Bronchial epithelial cell (primary cell): Measurements from ENCODE around the gene RCE1. TPM values are rescaled to one million over a fixed set of nuclear protein-coding genes. Genes with fewer than 3 reads are reported as not detected.

ENCODE experiments used
- DNase-seq: peaks from one replicate; pipeline ENCODE4 v3.0.0-alpha.2; 2010; ENCODE audit warnings: low read depth
- FAIRE-seq: peaks from 2 replicates; lab custom pipeline; 2011; peaks lifted over from hg19 to GRCh38; lab: Jason Lieb, UNC
- H3K27me3 ChIP-seq: 2 replicates; pipeline ENCODE4 v1.5.1; 2011; ENCODE audit warnings: low read length; ENCODE audit not compliant: control insufficient read depth, insufficient read depth
- H3K36me3 ChIP-seq: 2 replicates; pipeline ENCODE4 v1.5.1; 2011; ENCODE audit warnings: low read length; ENCODE audit not compliant: control insufficient read depth, insufficient read depth
- H3K4me3 ChIP-seq: 2 replicates; pipeline ENCODE4 v1.5.1; 2011; ENCODE audit warnings: mild to moderate bottlenecking, low read depth, low read length, control low read depth
- CTCF ChIP-seq: IDR thresholded peaks from 2 replicates; pipeline ENCODE4 v1.5.1; 2011; ENCODE audit warnings: mild to moderate bottlenecking, moderate library complexity, low read length, control low read depth, inconsistent platforms; ENCODE audit not compliant: insufficient read depth, severe bottlenecking
- total RNA-seq: library from RNA; depleted of rRNA; stranded (reverse); fragments of >200 nt; gene quantifications from 2 replicates; pipeline ENCODE4 v1.2.1, GENCODE V29; 2014

The RCE1 gene
- total RNA-seq, 1 donor from 2014 or later = 17.4 TPM

- Histone ChIP-seq H3K27me3 (no peaks in the 10 kb centered on the region), H3K36me3 (peaks cover 14% of the 10 kb centered on the region), H3K4me3 (peak overlapping the region; percentile 66)
- no peak for FAIRE-seq
- DNase-seq = no peak
- TF ChIP-seq CTCF = no peak
Measured at GRCh38 chr11:66857927-66858185, 14.6 kb downstream of the RCE1 start.

- FAIRE-seq (no peak), DNase-seq (no peak)
- Histone ChIP-seq H3K27me3 (no peaks in the 10 kb centered on the region), H3K4me3 (no peak overlapping the region), H3K36me3 (peaks cover 14% of the 10 kb centered on the region)
- TF ChIP-seq CTCF = no peak
Measured at GRCh38 chr11:66858186-66858938, 15.1 kb downstream of the RCE1 start.

GRCh38 chr11:66858939-66859685 is 15.9 kb downstream of the RCE1 start:
- H3K4me3 ChIP-seq = no peak overlapping the region
- FAIRE-seq = no peak
- no peaks in the 10 kb centered on the region for H3K27me3 ChIP-seq
- TF ChIP-seq CTCF = no peak
- DNase-seq = no peak
- peaks cover 14% of the 10 kb centered on the region for H3K36me3 ChIP-seq

- TF ChIP-seq CTCF = no peak
- peaks cover 14% of the 10 kb centered on the region for H3K36me3 ChIP-seq
- no peaks in the 10 kb centered on the region for H3K27me3 ChIP-seq
- DNase-seq = no peak
- FAIRE-seq = no peak
- no peak overlapping the region for H3K4me3 ChIP-seq
Measured at GRCh38 chr11:66859686-66860448, 16.6 kb downstream of the RCE1 start.

GRCh38 chr11:66860449-66860831 is 17.2 kb downstream of the RCE1 start:
- no peaks in the 10 kb centered on the region for H3K27me3 ChIP-seq
- DNase-seq (no peak), FAIRE-seq (no peak)
- H3K4me3 ChIP-seq = no peak overlapping the region
- H3K36me3 ChIP-seq = peaks cover 14% of the 10 kb centered on the region
- TF ChIP-seq CTCF = no peak
